ENCODE data around the gene NCAPD2. TPM values are rescaled to one million over a fixed set of nuclear protein-coding genes. Genes with fewer than 3 reads are reported as not detected.
A peak's percentile ranks its signal among the peaks of the same experiment; 100 is the strongest.

Gene NCAPD2
- polyA plus RNA-seq, 1 donor (not counting 4 experiments of a cell fraction or from before 2014, with no cell fraction given): 33.7 TPM

DNA sequence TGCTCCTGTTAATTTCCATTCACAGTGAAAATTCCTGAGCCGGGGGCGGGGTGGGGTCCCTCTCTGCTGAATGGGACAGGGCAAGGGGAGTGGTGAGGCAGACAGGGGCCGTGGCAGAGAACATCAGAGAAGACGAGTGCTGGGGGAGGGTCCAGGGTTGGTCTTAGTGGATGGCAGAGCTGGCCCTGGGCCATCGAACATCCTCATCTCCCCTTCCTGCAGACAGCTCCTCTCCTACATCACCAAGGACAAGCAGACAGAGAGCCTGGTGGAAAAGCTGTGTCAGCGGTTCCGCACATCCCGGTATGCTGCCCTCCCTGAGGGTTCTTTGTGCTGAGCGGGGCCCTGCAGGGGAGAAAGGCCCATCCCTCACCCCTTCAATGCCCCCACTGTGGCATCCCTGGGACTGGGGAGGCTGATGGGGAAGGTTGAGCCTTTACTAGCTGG lies 35.4 kb downstream of the NCAPD2 start:
- Histone ChIP-seq H3K4me2 (ENCODE audit: control insufficient read depth, extremely low read depth, insufficient read depth, low read depth, low read length) (peak overlapping the region; percentile 39), H3K9me3 (ENCODE audit: control insufficient read depth, low read depth, low read length) (no peaks in the 10 kb centered on the region), H4K20me1 (ENCODE audit: control insufficient read depth, extremely low read depth, insufficient read depth, low read length) (no peaks in the 10 kb centered on the region), H3K79me2 (ENCODE audit: control insufficient read depth, insufficient read depth, low read length) (peaks cover under 1% of the 10 kb centered on the region), H2AFZ (ENCODE audit: control insufficient read depth, low read length) (no peak overlapping the region), H3K27ac (ENCODE audit: control insufficient read depth, insufficient read depth, low read length) (peak overlapping the region; percentile 20), H3K36me3 (ENCODE audit: control insufficient read depth in 2 of 2, extremely low read depth in 1 of 2, insufficient read depth in 2 of 2, low read length in 2 of 2) (peaks cover 16 to 56% of the 10 kb centered on the region in 2 experiments), H3K27me3 (ENCODE audit: control insufficient read depth, extremely low read depth, insufficient read depth, low read length) (no peaks in the 10 kb centered on the region), H3K9me1 (ENCODE audit: control insufficient read depth, extremely low read depth, insufficient read depth, low read length) (no peaks in the 10 kb centered on the region), H3K4me1 (ENCODE audit: control insufficient read depth, extremely low read depth, insufficient read depth, low read length) (peaks cover 41% of the 10 kb centered on the region), H3K4me3 (ENCODE audit: control insufficient read depth in 2 of 3, extremely low read depth in 1 of 3, insufficient read depth in 2 of 3, low read depth in 1 of 3, low read length in 3 of 3) (no peak overlapping the region), H3K9ac (ENCODE audit: control insufficient read depth, extremely low read depth, insufficient read depth, low read length) (peak overlapping the region; percentile 4)
- DNase-seq (ENCODE audit: low read depth, low spot score) (no peak), FAIRE-seq (no peak)
- TF ChIP-seq EZH2 (IDR thresholded peaks at IDR 0.05; ENCODE audit: low read length) (no peak), CTCF (optimal IDR thresholded peaks at IDR 0.05 in 1 of 3, IDR thresholded peaks at IDR 0.05 in 1 of 3, conservative IDR thresholded peaks at IDR 0.05 in 1 of 3; ENCODE audit: extremely low read depth in 1 of 3, insufficient read depth in 2 of 3, low read length in 3 of 3) (no peak)
- dilution Hi-C loops (cut with MboI; ENCODE audit: extremely low pct_ligation_motif_present, low sequenced_read_pairs): no loop called here

DNA sequence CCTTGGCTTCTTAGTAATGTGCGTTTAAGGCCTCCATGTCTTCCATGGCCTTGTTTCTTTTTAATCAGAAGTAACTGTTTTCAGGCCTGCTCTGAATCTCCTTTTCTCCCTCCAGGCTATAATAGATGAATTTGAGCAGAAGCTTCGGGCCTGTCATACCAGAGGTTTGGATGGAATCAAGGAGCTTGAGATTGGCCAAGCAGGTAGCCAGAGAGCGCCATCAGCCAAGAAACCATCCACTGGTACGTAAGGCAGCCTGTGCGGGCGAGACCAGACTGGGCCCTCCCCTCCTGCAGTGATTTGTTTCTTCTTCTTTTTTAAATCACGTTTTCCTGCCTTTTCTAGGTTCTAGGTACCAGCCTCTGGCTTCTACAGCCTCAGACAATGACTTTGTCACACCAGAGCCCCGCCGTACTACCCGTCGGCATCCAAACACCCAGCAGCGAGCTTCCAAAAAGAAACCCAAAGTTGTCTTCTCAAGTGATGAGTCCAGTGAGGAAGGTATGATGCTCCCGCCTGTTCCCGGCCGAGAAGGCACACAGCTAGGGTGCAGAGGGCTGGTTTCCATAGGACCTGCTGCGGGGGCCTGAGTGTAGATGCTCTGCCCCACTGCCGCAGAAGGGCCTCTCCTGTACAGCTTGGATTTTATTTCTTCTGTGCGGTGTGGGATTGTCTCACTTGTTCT lies 36.8 kb downstream of the NCAPD2 start:
- Histone ChIP-seq H3K9me1 (ENCODE audit: control insufficient read depth, extremely low read depth, insufficient read depth, low read length) (no peaks in the 10 kb centered on the region), H2AFZ (ENCODE audit: control insufficient read depth, low read length) (no peak overlapping the region), H3K27me3 (ENCODE audit: control insufficient read depth, extremely low read depth, insufficient read depth, low read length) (no peaks in the 10 kb centered on the region), H3K27ac (ENCODE audit: control insufficient read depth, insufficient read depth, low read length) (no peak overlapping the region), H3K36me3 (ENCODE audit: control insufficient read depth in 2 of 2, extremely low read depth in 1 of 2, insufficient read depth in 2 of 2, low read length in 2 of 2) (peaks cover 23 to 48% of the 10 kb centered on the region in 2 experiments), H3K4me1 (ENCODE audit: control insufficient read depth, extremely low read depth, insufficient read depth, low read length) (peaks cover 41% of the 10 kb centered on the region), H3K9ac (ENCODE audit: control insufficient read depth, extremely low read depth, insufficient read depth, low read length) (no peak overlapping the region), H3K79me2 (ENCODE audit: control insufficient read depth, insufficient read depth, low read length) (peaks cover 14% of the 10 kb centered on the region), H3K4me2 (ENCODE audit: control insufficient read depth, extremely low read depth, insufficient read depth, low read depth, low read length) (no peak overlapping the region), H3K4me3 (ENCODE audit: control insufficient read depth in 2 of 3, extremely low read depth in 1 of 3, insufficient read depth in 2 of 3, low read depth in 1 of 3, low read length in 3 of 3) (no peak overlapping the region), H4K20me1 (ENCODE audit: control insufficient read depth, extremely low read depth, insufficient read depth, low read length) (peaks cover 10% of the 10 kb centered on the region), H3K9me3 (ENCODE audit: control insufficient read depth, low read depth, low read length) (no peaks in the 10 kb centered on the region)
- no peak for TF ChIP-seq CTCF (optimal IDR thresholded peaks at IDR 0.05 in 1 of 3, IDR thresholded peaks at IDR 0.05 in 1 of 3, conservative IDR thresholded peaks at IDR 0.05 in 1 of 3; ENCODE audit: extremely low read depth in 1 of 3, insufficient read depth in 2 of 3, low read length in 3 of 3)
- TF ChIP-seq EZH2 (IDR thresholded peaks at IDR 0.05; ENCODE audit: low read length): no peak
- DNase-seq (ENCODE audit: low read depth, low spot score) (no peak), FAIRE-seq (no peak)
- dilution Hi-C loops (cut with MboI; ENCODE audit: extremely low pct_ligation_motif_present, low sequenced_read_pairs): no loop called here
